Measurements from ENCODE around the gene TNS3.

DNA sequence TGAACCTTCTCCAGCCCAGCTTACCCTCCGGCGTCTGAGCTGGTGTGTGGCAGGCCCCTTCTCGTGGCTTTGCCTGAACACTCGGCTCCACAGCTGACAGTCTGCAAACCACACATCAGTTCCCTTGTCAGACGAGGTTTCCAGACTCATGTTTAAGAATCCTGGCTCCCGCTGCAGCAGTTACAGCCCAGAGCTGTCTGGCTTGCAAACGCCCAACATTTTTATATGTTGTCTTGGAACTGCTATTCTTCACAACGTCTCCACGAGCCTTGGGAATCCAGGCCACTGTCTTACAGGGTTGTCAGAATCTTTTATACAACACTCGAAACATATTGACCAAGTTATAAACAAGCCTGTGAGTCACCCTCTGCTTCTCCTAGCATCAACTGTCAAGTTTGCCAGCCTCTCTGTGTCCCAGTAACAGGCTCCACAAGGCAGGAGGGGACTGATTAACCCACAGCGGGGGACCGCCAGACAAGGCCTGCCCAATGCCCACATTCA, 68.1 kb downstream of the TNS3 start:
- no peak for TF ChIP-seq FOXJ3 (CRISPR knock-in tag; IDR thresholded peaks at IDR 0.05)
- TF ChIP-seq IRF3 (IDR thresholded peaks at IDR 0.05; ENCODE audit: low read depth, low read length): no peak
- TF ChIP-seq TAF1 (IDR thresholded peaks at IDR 0.05; ENCODE audit: borderline replicate concordance, low read depth, low read length): no peak

Data from SK-N-SH (cell line).